Measurements from ENCODE around the gene ELK1.

The ELK1 gene

GRCh38 chrX:47644557-47645091 is 5.7 kb downstream of the ELK1 start:
- DNase-seq = peak; percentile 25

GRCh38 chrX:47643926-47644325 is 6.4 kb downstream of the ELK1 start:
- DNase-seq = peak; percentile 36

- DNase-seq = no peak
Observed at GRCh38 chrX:47638816-47639215, 11.5 kb downstream of the ELK1 start.

GRCh38 chrX:47637546-47638195 is 12.7 kb downstream of the ELK1 start:
- peak; percentile 43 for DNase-seq

GRCh38 chrX:47634871-47635575 is 15.3 kb downstream of the ELK1 start:
- DNase-seq = peak; percentile 28

GRCh38 chrX:47633689-47634590 is 16.4 kb downstream of the ELK1 start:
- DNase-seq = no peak

GRCh38 chrX:47632666-47633065 is 17.7 kb downstream of the ELK1 start:
- DNase-seq = no peak

GRCh38 chrX:47631676-47632075 is 18.7 kb downstream of the ELK1 start:
- DNase-seq = no peak

- peak; percentile 19 for DNase-seq
Observed at GRCh38 chrX:47629419-47630200, 20.8 kb downstream of the ELK1 start, which contains the start of gene CFP. Gene CFP, minus strand, starts transcription at chrX:47629930. Its CDS starts 86 bp downstream, at chrX:47629844.

GRCh38 chrX:47628982-47629381 is 21.4 kb downstream of the ELK1 start:
- DNase-seq = peak; percentile 24

GRCh38 chrX:47625365-47625764 is 25.0 kb downstream of the ELK1 start:
- no peak for DNase-seq

GRCh38 chrX:47623540-47624027 is 26.8 kb downstream of the ELK1 start:
- DNase-seq = peak; percentile 61

GRCh38 chrX:47621851-47622250 is 28.5 kb downstream of the ELK1 start:
- no peak for DNase-seq

GRCh38 chrX:47620303-47620685 is 30.1 kb downstream of the ELK1 start:
- no peak for DNase-seq

GRCh38 chrX:47619486-47620302 is 30.7 kb downstream of the ELK1 start, which contains the start of gene SYN1:
Gene SYN1, minus strand, starts transcription at chrX:47619857. Its CDS starts 129 bp downstream, at chrX:47619728.
- DNase-seq = peak; percentile 87

GRCh38 chrX:47618923-47619485 is 31.4 kb downstream of the ELK1 start:
- DNase-seq = no peak

- DNase-seq = no peak
Observed at GRCh38 chrX:47614618-47615017, 35.7 kb downstream of the ELK1 start.

GRCh38 chrX:47613082-47613481 is 37.3 kb downstream of the ELK1 start:
- no peak for DNase-seq

GRCh38 chrX:47612418-47612817 is 37.9 kb downstream of the ELK1 start:
- DNase-seq = no peak

- DNase-seq = no peak
Observed at GRCh38 chrX:47611926-47612325, 38.4 kb downstream of the ELK1 start.

- no peak for DNase-seq
Observed at GRCh38 chrX:47611489-47611888, 38.9 kb downstream of the ELK1 start.

Measured in CD4-positive, alpha-beta T cell treated with Interleukin-21 for 1 hour (primary cell).